CD4-positive, alpha-beta T cell (primary cell): ENCODE measurements around the gene HSCB. TPM values are rescaled to one million over a fixed set of nuclear protein-coding genes. Genes with fewer than 3 reads are reported as not detected.

Experiments
- ATAC-seq: fragments of 200-7000 bp; cut with Tn5 transposase; one replicate; pipeline ENCODE4 v1.10.0; 2022; ENCODE audit warnings: mild to moderate bottlenecking; ENCODE audit not compliant: poor library complexity
- CTCF ChIA-PET: fragments of 350-600 bp; sonication (Branson Sonifier 250); formaldehyde crosslinking; loops from one replicate; lab custom pipeline; 2021; ENCODE audit warnings: antibody characterized with exemption, inconsistent platforms; lab: Charles Lee
- POLR2A ChIA-PET: fragments of 350-600 bp; sonication (Branson Sonifier 250); formaldehyde crosslinking; loops from one replicate; lab custom pipeline; 2021; ENCODE audit warnings: antibody characterized with exemption, inconsistent platforms; lab: Charles Lee
- DNase-seq, 14 experiments: peaks; one replicate each; pipeline ENCODE4 v3.0.0-alpha.2; 2013 to 2020; ENCODE audit warnings: mixed read lengths in 2 of 14
- H3K27ac ChIP-seq, 2 donors: one replicate each; pipeline versions ENCODE4 v1.5.1 to v1.7.0; 2013; ENCODE audit warnings: low read length in 2 of 2, low read depth in 1 of 2, mild to moderate bottlenecking in 1 of 2
- H3K27me3 ChIP-seq, 2 experiments: 1 replicate in 1 of 2; 2 replicates in 1 of 2; pipeline versions ENCODE4 v1.6.1 to v1.7.0; 2013; ENCODE audit warnings: low read length in 2 of 2, control low read depth in 1 of 2, mild to moderate bottlenecking in 1 of 2, moderate library complexity in 1 of 2; ENCODE audit not compliant: insufficient read depth in 2 of 2, control insufficient read depth in 1 of 2
- H3K36me3 ChIP-seq: one replicate; pipeline ENCODE4 v1.6.1; 2013; ENCODE audit warnings: low read length, control low read depth; ENCODE audit not compliant: insufficient read depth
- H3K4me1 ChIP-seq: one replicate; pipeline ENCODE4 v1.6.1; 2013; ENCODE audit warnings: low read length, control low read depth; ENCODE audit not compliant: insufficient read depth
- H3K4me3 ChIP-seq: one replicate; pipeline ENCODE4 v1.5.1; 2013; ENCODE audit warnings: mild to moderate bottlenecking, low read length, moderate library complexity
- H3K9me3 ChIP-seq, 2 experiments: 1 replicate in 1 of 2; 2 replicates in 1 of 2; pipeline versions ENCODE4 v1.6.1 to v1.7.0; 2013; ENCODE audit warnings: low read length in 2 of 2, mild to moderate bottlenecking in 2 of 2, control low read depth in 1 of 2, moderate library complexity in 1 of 2; ENCODE audit not compliant: control insufficient read depth in 1 of 2, insufficient read depth in 1 of 2
- H3K27ac Mint-ChIP-seq: one replicate; pipeline ENCODE4 v1.8.0; 2020; ENCODE audit warnings: mixed read lengths
- H3K27me3 Mint-ChIP-seq: one replicate; pipeline ENCODE4 v1.8.0; 2021; ENCODE audit warnings: mixed read lengths
- H3K36me3 Mint-ChIP-seq: one replicate; pipeline ENCODE4 v1.8.0; 2021; ENCODE audit warnings: low read depth, mixed read lengths
- H3K4me1 Mint-ChIP-seq: one replicate; pipeline ENCODE4 v1.8.0; 2021; ENCODE audit warnings: low read depth, mixed read lengths
- H3K4me3 Mint-ChIP-seq: one replicate; pipeline ENCODE4 v1.8.0; 2020; ENCODE audit warnings: mild to moderate bottlenecking, mixed read lengths
- H3K9me3 Mint-ChIP-seq: one replicate; pipeline ENCODE4 v1.8.0; 2020; ENCODE audit warnings: mixed read lengths
- CTCF ChIP-seq: fragments of 200-600 bp; IDR thresholded peaks from one replicate; pipeline ENCODE4 v1.8.0; 2022; ENCODE audit warnings: antibody characterized with exemption, mild to moderate bottlenecking
- intact Hi-C, 2 experiments: fragments of 100-400 bp; cut with DNase I in 1 of 2; cut with micrococcal nuclease in 1 of 2; formaldehyde crosslinking; loops; one replicate each; pipeline versions ENCODE4 v1.15.1 to v1.9.0; 2023 to 2025; cut with DNase I, micrococcal nuclease
- total RNA-seq, 174 experiments: library from RNA in 2 of 174; stranded (reverse) in 2 of 174; gene quantifications; one replicate each; pipeline ENCODE4 v1.2.3 and lab custom pipeline; 2021 to 2026

Gene HSCB
- total RNA-seq, 2 experiments from 2014 or later: 3.4 to 3.7 TPM

- peaks cover 77% of the 10 kb centered on the region for H3K4me1 Mint-ChIP-seq
- H3K36me3 ChIP-seq: peaks cover 48% of the 10 kb centered on the region
- no peak overlapping the region for H3K4me3 ChIP-seq
- no peak for TF ChIP-seq CTCF
- peaks cover 78% of the 10 kb centered on the region for H3K36me3 Mint-ChIP-seq
- peak overlapping the region; percentile 62 for H3K4me3 Mint-ChIP-seq
- H3K9me3 ChIP-seq: no peaks in the 10 kb centered on the region
- peak overlapping the region; percentile 64 for H3K27ac Mint-ChIP-seq
- intact Hi-C loops: loop anchor here (5.0 kb wide), 2 partner anchors 86 to 971 kb away; partner anchors contain the start of genes UQCR10 (in 1 of the 2), ZMAT5 (in 1 of the 2) and ZNRF3 (in 1 of the 2)
- H3K27me3 ChIP-seq: no peaks in the 10 kb centered on the region
- H3K27me3 Mint-ChIP-seq: no peaks in the 10 kb centered on the region
- ATAC-seq (no peak), DNase-seq (no peak)
- ChIA-PET POLR2A (interaction anchor here (0.7 to 2.2 kb wide), 2 partner anchors 11 to 16 kb away, joined by 3 to 6 read pairs; no protein-coding TSS in a partner anchor), CTCF (interaction anchor here (5.1 kb wide), 1 partner anchor 33 kb away, joined by 22 read pairs; no protein-coding TSS in a partner anchor)
- no peaks in the 10 kb centered on the region for H3K9me3 Mint-ChIP-seq
- no peak overlapping the region for H3K27ac ChIP-seq
- H3K4me1 ChIP-seq: peaks cover 51% of the 10 kb centered on the region
Measured at GRCh38 chr22:28795932-28796856, 54.4 kb downstream of the HSCB start.

- Mint-ChIP-seq H3K9me3 (no peaks in the 10 kb centered on the region), H3K27me3 (no peaks in the 10 kb centered on the region), H3K4me1 (peaks cover 70% of the 10 kb centered on the region), H3K4me3 (peak overlapping the region; percentile 97), H3K36me3 (peaks cover 74% of the 10 kb centered on the region), H3K27ac (peak overlapping the region; percentile 96)
- peak overlapping the region; percentile 99 for H3K4me3 ChIP-seq
- ChIA-PET POLR2A (interaction anchor here (0.6 to 5.6 kb wide), 16 partner anchors 8 to 473 kb away, joined by 3 to 161 read pairs (median 16); partner anchors contain the start of genes CCDC117, EWSR1, RHBDD3 and ZNRF3), CTCF (interaction anchor here (0.7 to 3.4 kb wide), 3 partner anchors 26 to 47 kb away, joined by 3 to 18 read pairs (median 3); no protein-coding TSS in a partner anchor)
- ATAC-seq (no peak), DNase-seq (peak in 4 of 14 experiments; percentile 40 to 74 (median 56))
- peak overlapping the region; percentile 90 to 93 for H3K27ac ChIP-seq
- peaks cover 44% of the 10 kb centered on the region for H3K36me3 ChIP-seq
- intact Hi-C loops: loop anchor here (2.0 to 5.0 kb wide), 3 partner anchors 24 to 968 kb away; partner anchors contain the start of genes UQCR10 (in 1 of the 2), ZMAT5 (in 1 of the 2) and ZNRF3 (in 1 of the 2)
- H3K4me1 ChIP-seq: peaks cover 49% of the 10 kb centered on the region
- TF ChIP-seq CTCF: no peak
- no peaks in the 10 kb centered on the region for H3K27me3 ChIP-seq
- H3K9me3 ChIP-seq: no peaks in the 10 kb centered on the region
Measured at GRCh38 chr22:28798810-28799605, 57.2 kb downstream of the HSCB start.
